Hepatocyte (in vitro differentiated cells): ENCODE results near the gene ARAP1. TPM values are rescaled to one million over a fixed set of nuclear protein-coding genes. Genes with fewer than 3 reads are reported as not detected.

ENCODE experiments used
- DNase-seq: peaks from one replicate; pipeline ENCODE4 v3.0.0-alpha.2; 2016; ENCODE audit warnings: low spot score
- H2AFZ ChIP-seq: fragments of 200-600 bp; sonication (generic); 2 replicates; pipeline ENCODE4 v1.6.0; 2016; ENCODE audit warnings: antibody characterized with exemption, mild to moderate bottlenecking
- H3K27ac ChIP-seq: fragments of 200-600 bp; sonication (generic); 2 replicates; pipeline ENCODE4 v1.5.1; 2016; ENCODE audit warnings: mild to moderate bottlenecking
- H3K27me3 ChIP-seq: fragments of 200-600 bp; sonication (generic); 2 replicates; pipeline ENCODE4 v1.6.1; 2016
- H3K36me3 ChIP-seq: fragments of 200-600 bp; sonication (generic); replicated peaks from 2 replicates; pipeline ENCODE4 v1.5.1; 2016; ENCODE audit warnings: low read depth; ENCODE audit not compliant: insufficient read depth
- H3K4me1 ChIP-seq: fragments of 200-600 bp; sonication (generic); 2 replicates; pipeline ENCODE4 v1.5.1; 2016; ENCODE audit warnings: mild to moderate bottlenecking, moderate library complexity; ENCODE audit not compliant: insufficient read depth
- H3K4me2 ChIP-seq: fragments of 200-600 bp; sonication (generic); 2 replicates; pipeline ENCODE4 v1.6.0; 2016
- H3K4me3 ChIP-seq: fragments of 200-600 bp; sonication (generic); 2 replicates; pipeline ENCODE4 v1.5.1; 2016; ENCODE audit warnings: mild to moderate bottlenecking
- H3K79me2 ChIP-seq: fragments of 200-600 bp; sonication (generic); 2 replicates; pipeline ENCODE4 v1.6.0; 2017; ENCODE audit warnings: mild to moderate bottlenecking
- H3K9me2 ChIP-seq: fragments of 200-600 bp; sonication (generic); replicated peaks from 2 replicates; pipeline ENCODE4 v1.6.0; 2017; ENCODE audit warnings: mild to moderate bottlenecking; ENCODE audit not compliant: insufficient read depth
- H3K9me3 ChIP-seq: fragments of 200-600 bp; sonication (generic); 2 replicates; pipeline ENCODE4 v1.5.1; 2016; ENCODE audit warnings: low read depth, mild to moderate bottlenecking
- H4K20me1 ChIP-seq: fragments of 200-600 bp; sonication (generic); 2 replicates; pipeline ENCODE4 v1.6.0; 2016; ENCODE audit warnings: mild to moderate bottlenecking; ENCODE audit not compliant: insufficient read depth, poor library complexity, severe bottlenecking
- CTCF ChIP-seq: fragments of 200-600 bp; sonication (generic); IDR thresholded peaks from 2 replicates; pipeline ENCODE4 v1.5.1; 2016; ENCODE audit warnings: antibody characterized with exemption, mild to moderate bottlenecking; ENCODE audit not compliant: poor library complexity
- EZH2 ChIP-seq: fragments of 200-600 bp; sonication (generic); IDR thresholded peaks from 2 replicates; pipeline ENCODE4 v1.6.1; 2016; ENCODE audit warnings: antibody characterized with exemption, mild to moderate bottlenecking, borderline replicate concordance
- EZH2phosphoT487 ChIP-seq: fragments of 200-600 bp; sonication (generic); IDR thresholded peaks from one replicate; pipeline ENCODE4 v1.6.1; 2018; ENCODE audit warnings: antibody characterized with exemption, mild to moderate bottlenecking, low read depth, moderate library complexity; ENCODE audit not compliant: unreplicated experiment, severe bottlenecking
- WGBS: methylation state at CpG from one replicate; pipeline ENCODE4 v1.1.6; 2016; ENCODE audit warnings: low lambda C conversion rate; ENCODE audit errors: missing lambda C conversion rate; 5-methylcytosine and 5-hydroxymethylcytosine counted together
- polyA plus RNA-seq: library from polyadenylated mRNA; unstranded; fragments of >200 nt; fragmentation: Nextera tagmentation; extraction: Ambion mirVana; gene quantifications from 2 replicates; pipeline ENCODE4 v1.2.1, GENCODE V29; 2016
- total RNA-seq: library from RNA; depleted of rRNA; stranded (reverse); fragments of >200 nt; gene quantifications from 2 replicates; pipeline ENCODE4 v1.2.3, GENCODE V29; 2014

ARAP1 gene
- total and polyA plus RNA-seq, 2 experiments from 2014 or later, result 60.2 to 118 TPM

GRCh38 chr11:72688486-72688885 lies 63.7 kb downstream of the ARAP1 start:
- WGBS, result 94% methylated on average over 7 of the region's 7 CpGs
- H3K36me3 ChIP-seq, result no peaks in the 10 kb centered on the region
- H3K9me3 ChIP-seq, result no peaks in the 10 kb centered on the region
- H3K4me1 ChIP-seq, result peaks cover 5% of the 10 kb centered on the region
- H2AFZ ChIP-seq, result no peak overlapping the region
- H3K4me3 ChIP-seq, result no peak overlapping the region
- H3K9me2 ChIP-seq, result no peaks in the 10 kb centered on the region
- no peak for DNase-seq
- no peak for TF ChIP-seq EZH2phosphoT487
- TF ChIP-seq CTCF, result no peak
- no peak for TF ChIP-seq EZH2
- H3K4me2 ChIP-seq, result no peak overlapping the region
- no peaks in the 10 kb centered on the region for H3K27me3 ChIP-seq
- H3K79me2 ChIP-seq, result no peaks in the 10 kb centered on the region
- no peaks in the 10 kb centered on the region for H4K20me1 ChIP-seq
- H3K27ac ChIP-seq, result no peak overlapping the region

GRCh38 chr11:72687326-72687725 lies 64.9 kb downstream of the ARAP1 start:
- Histone ChIP-seq H4K20me1 (no peaks in the 10 kb centered on the region), H3K4me3 (no peak overlapping the region), H2AFZ (no peak overlapping the region), H3K79me2 (no peaks in the 10 kb centered on the region), H3K9me3 (no peaks in the 10 kb centered on the region), H3K4me2 (no peak overlapping the region), H3K27ac (no peak overlapping the region), H3K4me1 (peaks cover 5% of the 10 kb centered on the region), H3K9me2 (no peaks in the 10 kb centered on the region), H3K27me3 (no peaks in the 10 kb centered on the region), H3K36me3 (no peaks in the 10 kb centered on the region)
- DNase-seq, result no peak
- no peak for TF ChIP-seq EZH2phosphoT487
- no peak for TF ChIP-seq EZH2
- no peak for TF ChIP-seq CTCF
- 95% methylated on average over 7 of the region's 7 CpGs for WGBS

- no peak overlapping the region for H3K4me2 ChIP-seq
- H4K20me1 ChIP-seq, result no peaks in the 10 kb centered on the region
- DNase-seq, result no peak
- no peaks in the 10 kb centered on the region for H3K36me3 ChIP-seq
- H3K27me3 ChIP-seq, result no peaks in the 10 kb centered on the region
- H3K4me1 ChIP-seq, result peaks cover 5% of the 10 kb centered on the region
- H3K79me2 ChIP-seq, result no peaks in the 10 kb centered on the region
- WGBS, result 90% methylated on average over 6 of the region's 8 CpGs
- peak overlapping the region; percentile 53 for H3K27ac ChIP-seq
- no peaks in the 10 kb centered on the region for H3K9me2 ChIP-seq
- H3K9me3 ChIP-seq, result no peaks in the 10 kb centered on the region
- no peak overlapping the region for H2AFZ ChIP-seq
- no peak overlapping the region for H3K4me3 ChIP-seq
- no peak for TF ChIP-seq EZH2phosphoT487
- no peak for TF ChIP-seq EZH2
- TF ChIP-seq CTCF, result no peak
These were observed 65.5 kb downstream of the ARAP1 start for GRCh38 chr11:72686639-72687220.
